Stimulated activated memory B cell treated with anti-CD40 and anti-IgM and Interleukin-4, amounts not matched to agents 10 μg/mL and 1 μg/mL and 100 μg/mL, for 72 hours (primary cell): ENCODE data around the gene DNER.

Experiments used
- ATAC-seq: fragments of 150-1000 bp; cut with Tn5 transposase; 2 replicates; pipeline ENCODE4 v1.10.0; 2021
- H3K27ac Mint-ChIP-seq: one replicate; pipeline ENCODE4 v1.8.0; 2022; ENCODE audit warnings: mild to moderate bottlenecking, mixed read lengths
- H3K27me3 Mint-ChIP-seq: one replicate; pipeline ENCODE4 v1.8.0; 2022; ENCODE audit warnings: mixed read lengths
- H3K36me3 Mint-ChIP-seq: one replicate; pipeline ENCODE4 v1.8.0; 2022; ENCODE audit warnings: mixed read lengths
- H3K4me1 Mint-ChIP-seq: one replicate; pipeline ENCODE4 v1.8.0; 2022; ENCODE audit warnings: mixed read lengths
- H3K4me3 Mint-ChIP-seq: one replicate; pipeline ENCODE4 v1.8.0; 2022; ENCODE audit warnings: mild to moderate bottlenecking, moderate library complexity, mixed read lengths
- H3K9me3 Mint-ChIP-seq: one replicate; pipeline ENCODE4 v1.8.0; 2022; ENCODE audit warnings: mixed read lengths

The DNER gene

GRCh38 chr2:229492034-229492433 lies 222.3 kb downstream of the DNER start:
- Mint-ChIP-seq H3K4me3 (no peak overlapping the region), H3K27me3 (peaks cover 21% of the 10 kb centered on the region), H3K27ac (no peak overlapping the region), H3K36me3 (no peaks in the 10 kb centered on the region), H3K4me1 (no peaks in the 10 kb centered on the region), H3K9me3 (peaks cover 17% of the 10 kb centered on the region)
- ATAC-seq: no peak

GRCh38 chr2:229490167-229490566 lies 224.2 kb downstream of the DNER start:
- Mint-ChIP-seq H3K27ac (no peak overlapping the region), H3K4me3 (no peak overlapping the region), H3K4me1 (no peaks in the 10 kb centered on the region), H3K27me3 (peaks cover 21% of the 10 kb centered on the region), H3K36me3 (no peaks in the 10 kb centered on the region), H3K9me3 (peaks cover 17% of the 10 kb centered on the region)
- no peak for ATAC-seq

- H3K27ac Mint-ChIP-seq: no peak overlapping the region
- no peak overlapping the region for H3K4me3 Mint-ChIP-seq
- no peaks in the 10 kb centered on the region for H3K36me3 Mint-ChIP-seq
- H3K27me3 Mint-ChIP-seq: peaks cover 12% of the 10 kb centered on the region
- H3K4me1 Mint-ChIP-seq: no peaks in the 10 kb centered on the region
- H3K9me3 Mint-ChIP-seq: peaks cover 17% of the 10 kb centered on the region
- no peak for ATAC-seq
Observed at GRCh38 chr2:229489016-229489415, 225.3 kb downstream of the DNER start.

GRCh38 chr2:229488232-229488631 lies 226.1 kb downstream of the DNER start:
- Mint-ChIP-seq H3K4me3 (no peak overlapping the region), H3K9me3 (peaks cover 17% of the 10 kb centered on the region), H3K27ac (no peak overlapping the region)

GRCh38 chr2:229486673-229487072 lies 227.7 kb downstream of the DNER start:
- Mint-ChIP-seq H3K9me3 (peaks cover 14% of the 10 kb centered on the region), H3K27me3 (peaks cover 12% of the 10 kb centered on the region), H3K27ac (no peak overlapping the region), H3K4me1 (no peaks in the 10 kb centered on the region), H3K4me3 (no peak overlapping the region), H3K36me3 (no peaks in the 10 kb centered on the region)
- no peak for ATAC-seq

More at GRCh38 chr2:229488232-229488631, 226.1 kb downstream of the DNER start:
- no peak for ATAC-seq
- Mint-ChIP-seq H3K27me3 (peaks cover 12% of the 10 kb centered on the region), H3K4me1 (no peaks in the 10 kb centered on the region), H3K36me3 (no peaks in the 10 kb centered on the region)

GRCh38 chr2:229485857-229486256 lies 228.5 kb downstream of the DNER start:
- Mint-ChIP-seq H3K36me3 (no peaks in the 10 kb centered on the region), H3K27me3 (peaks cover 12% of the 10 kb centered on the region), H3K9me3 (peaks cover 12% of the 10 kb centered on the region), H3K4me3 (no peak overlapping the region), H3K4me1 (no peaks in the 10 kb centered on the region), H3K27ac (no peak overlapping the region)
- no peak for ATAC-seq

GRCh38 chr2:229477269-229477755 lies 237.0 kb downstream of the DNER start:
- Mint-ChIP-seq H3K27ac (no peak overlapping the region), H3K4me1 (no peaks in the 10 kb centered on the region), H3K4me3 (no peak overlapping the region), H3K9me3 (no peaks in the 10 kb centered on the region), H3K27me3 (no peaks in the 10 kb centered on the region), H3K36me3 (no peaks in the 10 kb centered on the region)
- no peak for ATAC-seq

GRCh38 chr2:229475778-229476177 lies 238.6 kb downstream of the DNER start:
- H3K4me1 Mint-ChIP-seq: no peaks in the 10 kb centered on the region

GRCh38 chr2:229474125-229474524 lies 240.2 kb downstream of the DNER start:
- H3K9me3 Mint-ChIP-seq: no peaks in the 10 kb centered on the region
- ATAC-seq: no peak
- H3K4me1 Mint-ChIP-seq: no peaks in the 10 kb centered on the region
- H3K27ac Mint-ChIP-seq: no peak overlapping the region
- H3K36me3 Mint-ChIP-seq: no peaks in the 10 kb centered on the region
- H3K27me3 Mint-ChIP-seq: no peaks in the 10 kb centered on the region
- H3K4me3 Mint-ChIP-seq: no peak overlapping the region

More at GRCh38 chr2:229475778-229476177, 238.6 kb downstream of the DNER start:
- no peak for ATAC-seq
- no peak overlapping the region for H3K27ac Mint-ChIP-seq
- H3K4me3 Mint-ChIP-seq: no peak overlapping the region
- no peaks in the 10 kb centered on the region for H3K9me3 Mint-ChIP-seq
- no peaks in the 10 kb centered on the region for H3K36me3 Mint-ChIP-seq
- no peaks in the 10 kb centered on the region for H3K27me3 Mint-ChIP-seq

- no peak overlapping the region for H3K4me3 Mint-ChIP-seq
- no peak for ATAC-seq
- no peaks in the 10 kb centered on the region for H3K36me3 Mint-ChIP-seq
Observed at GRCh38 chr2:229470781-229471180, 243.6 kb downstream of the DNER start.

GRCh38 chr2:229467783-229468182 lies 246.6 kb downstream of the DNER start:
- Mint-ChIP-seq H3K36me3 (no peaks in the 10 kb centered on the region), H3K4me3 (no peak overlapping the region), H3K9me3 (peaks cover 5% of the 10 kb centered on the region), H3K27me3 (no peaks in the 10 kb centered on the region), H3K4me1 (no peaks in the 10 kb centered on the region), H3K27ac (no peak overlapping the region)
- ATAC-seq: no peak

More at GRCh38 chr2:229470781-229471180, 243.6 kb downstream of the DNER start:
- no peaks in the 10 kb centered on the region for H3K9me3 Mint-ChIP-seq
- no peaks in the 10 kb centered on the region for H3K27me3 Mint-ChIP-seq
- no peaks in the 10 kb centered on the region for H3K4me1 Mint-ChIP-seq
- no peak overlapping the region for H3K27ac Mint-ChIP-seq

- H3K36me3 Mint-ChIP-seq: no peaks in the 10 kb centered on the region
- H3K9me3 Mint-ChIP-seq: peaks cover 5% of the 10 kb centered on the region
Observed at GRCh38 chr2:229463841-229464346, 250.5 kb downstream of the DNER start.

GRCh38 chr2:229462112-229462511 lies 252.2 kb downstream of the DNER start:
- no peaks in the 10 kb centered on the region for H3K36me3 Mint-ChIP-seq
- no peak overlapping the region for H3K27ac Mint-ChIP-seq
- no peaks in the 10 kb centered on the region for H3K27me3 Mint-ChIP-seq
- H3K4me1 Mint-ChIP-seq: no peaks in the 10 kb centered on the region
- peaks cover 5% of the 10 kb centered on the region for H3K9me3 Mint-ChIP-seq
- ATAC-seq: no peak
- no peak overlapping the region for H3K4me3 Mint-ChIP-seq

More at GRCh38 chr2:229463841-229464346, 250.5 kb downstream of the DNER start:
- H3K4me1 Mint-ChIP-seq: no peaks in the 10 kb centered on the region
- H3K27ac Mint-ChIP-seq: no peak overlapping the region
- ATAC-seq: no peak
- no peak overlapping the region for H3K4me3 Mint-ChIP-seq
- H3K27me3 Mint-ChIP-seq: no peaks in the 10 kb centered on the region

- no peak for ATAC-seq
- H3K36me3 Mint-ChIP-seq: no peaks in the 10 kb centered on the region
- no peak overlapping the region for H3K27ac Mint-ChIP-seq
- no peaks in the 10 kb centered on the region for H3K9me3 Mint-ChIP-seq
- no peak overlapping the region for H3K4me3 Mint-ChIP-seq
- H3K27me3 Mint-ChIP-seq: peaks cover 21% of the 10 kb centered on the region
- H3K4me1 Mint-ChIP-seq: no peaks in the 10 kb centered on the region
Observed at GRCh38 chr2:229456091-229456490, 258.3 kb downstream of the DNER start.

- H3K9me3 Mint-ChIP-seq: peaks cover under 1% of the 10 kb centered on the region
- peaks cover 21% of the 10 kb centered on the region for H3K27me3 Mint-ChIP-seq
- no peak overlapping the region for H3K4me3 Mint-ChIP-seq
- no peak overlapping the region for H3K27ac Mint-ChIP-seq
- H3K36me3 Mint-ChIP-seq: no peaks in the 10 kb centered on the region
- ATAC-seq: no peak
- H3K4me1 Mint-ChIP-seq: no peaks in the 10 kb centered on the region
Observed at GRCh38 chr2:229454934-229455631, 259.3 kb downstream of the DNER start.

- H3K36me3 Mint-ChIP-seq: no peaks in the 10 kb centered on the region
- peaks cover 21% of the 10 kb centered on the region for H3K27me3 Mint-ChIP-seq
- no peak overlapping the region for H3K4me3 Mint-ChIP-seq
- H3K4me1 Mint-ChIP-seq: no peaks in the 10 kb centered on the region
- H3K9me3 Mint-ChIP-seq: peaks cover 2% of the 10 kb centered on the region
- ATAC-seq: no peak
- no peak overlapping the region for H3K27ac Mint-ChIP-seq
Observed at GRCh38 chr2:229453230-229453629, 261.1 kb downstream of the DNER start.
